MM.1S (cell line): Measurements from ENCODE around the gene GINS3.

Source experiments
- DNase-seq: peaks from one replicate; pipeline ENCODE4 v3.0.0-alpha.2; 2015
- H2AFZ ChIP-seq: fragments of 300-600 bp; sonication (generic); 2 replicates; pipeline ENCODE4 v1.6.0; 2016; ENCODE audit warnings: antibody characterized with exemption, low read length
- H3F3A ChIP-seq: fragments of 300-600 bp; sonication (generic); 2 replicates; pipeline ENCODE4 v1.6.1; 2016; ENCODE audit warnings: mild to moderate bottlenecking, antibody characterized with exemption, low read length, moderate library complexity, mixed read lengths; ENCODE audit not compliant: insufficient read depth
- H3K27ac ChIP-seq: fragments of 300-600 bp; sonication (generic); 2 replicates; pipeline ENCODE4 v1.5.1; 2016; ENCODE audit warnings: mild to moderate bottlenecking, low read length
- H3K27me3 ChIP-seq: fragments of 300-600 bp; sonication (generic); replicated peaks from 2 replicates; pipeline ENCODE4 v1.6.0; 2016; ENCODE audit warnings: low read length; ENCODE audit not compliant: insufficient read depth
- H3K36me3 ChIP-seq: fragments of 300-600 bp; sonication (generic); replicated peaks from 2 replicates; pipeline ENCODE4 v1.6.1; 2016; ENCODE audit warnings: mild to moderate bottlenecking, low read length, mixed read lengths; ENCODE audit not compliant: insufficient read depth
- H3K4me1 ChIP-seq: fragments of 300-600 bp; sonication (generic); 2 replicates; pipeline ENCODE4 v1.6.1; 2016; ENCODE audit warnings: low read length, mixed read lengths
- H3K4me2 ChIP-seq: fragments of 300-600 bp; sonication (generic); 2 replicates; pipeline ENCODE4 v1.6.0; 2016; ENCODE audit warnings: low read depth, low read length
- H3K4me3 ChIP-seq: fragments of 300-600 bp; sonication (generic); 2 replicates; pipeline ENCODE4 v1.5.1; 2016; ENCODE audit warnings: low read length, mixed read lengths
- H3K79me2 ChIP-seq: fragments of 300-600 bp; sonication (generic); 2 replicates; pipeline ENCODE4 v1.6.1; 2016; ENCODE audit warnings: mixed run types, low read length, mixed read lengths
- H3K9ac ChIP-seq: fragments of 300-600 bp; sonication (generic); 2 replicates; pipeline ENCODE4 v1.6.1; 2016; ENCODE audit warnings: low read length, mixed read lengths
- H3K9me2 ChIP-seq: fragments of 300-600 bp; sonication (generic); replicated peaks from 2 replicates; pipeline ENCODE4 v1.6.1; 2016; ENCODE audit warnings: mild to moderate bottlenecking, low read length, mixed read lengths; ENCODE audit not compliant: insufficient read depth
- H3K9me3 ChIP-seq: fragments of 300-600 bp; sonication (generic); replicated peaks from 2 replicates; pipeline ENCODE4 v1.6.1; 2016; ENCODE audit warnings: mild to moderate bottlenecking, low read length, mixed read lengths; ENCODE audit not compliant: insufficient read depth
- H4K20me1 ChIP-seq: fragments of 300-600 bp; sonication (generic); 2 replicates; pipeline ENCODE4 v1.6.1; 2016; ENCODE audit warnings: mild to moderate bottlenecking, low read length, moderate library complexity, mixed read lengths; ENCODE audit not compliant: insufficient read depth
- EZH2 ChIP-seq: fragments of 300-600 bp; sonication (generic); optimal IDR thresholded peaks from 2 replicates; pipeline ENCODE3; 2017; ENCODE audit warnings: low read depth, mild to moderate bottlenecking, antibody characterized with exemption, low read length, mixed read lengths
- EZH2phosphoT487 ChIP-seq: fragments of 300-600 bp; sonication (generic); IDR thresholded peaks from 2 replicates; pipeline ENCODE4 v1.6.1; 2018; ENCODE audit warnings: antibody characterized with exemption, low read length
- TF ChIP-seq, protein P1 (sequence below): fragments of 300-600 bp; sonication (generic); IDR thresholded peaks from 2 replicates; pipeline ENCODE4 v1.5.1; 2016; ENCODE audit warnings: antibody characterized with exemption, low read length, mixed read lengths

The GINS3 gene

DNA sequence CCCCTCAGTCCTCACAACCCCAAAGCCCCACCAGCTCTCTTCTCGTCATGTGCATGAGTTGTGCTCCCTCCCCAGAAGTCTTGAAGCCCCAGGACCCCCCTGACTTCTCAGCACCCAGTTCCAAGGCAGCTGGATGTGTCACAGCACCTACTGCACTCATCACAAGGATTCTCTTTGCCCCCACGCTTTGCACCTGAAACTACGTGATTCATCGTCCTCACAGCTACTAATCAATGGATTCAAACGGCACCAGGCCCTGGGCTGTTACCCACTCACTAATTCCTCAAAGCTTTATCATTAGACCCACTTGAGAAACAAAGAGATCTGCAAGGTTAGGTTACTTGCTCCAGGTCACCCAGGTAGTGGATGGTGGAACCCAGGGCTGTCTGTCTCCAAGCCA is 62.6 kb downstream of the GINS3 start:
- Histone ChIP-seq H3K27ac (no peak overlapping the region), H3K4me1 (no peaks in the 10 kb centered on the region), H3K27me3 (no peaks in the 10 kb centered on the region), H4K20me1 (no peaks in the 10 kb centered on the region), H3K9ac (no peak overlapping the region), H3K4me2 (no peak overlapping the region), H3K9me3 (no peaks in the 10 kb centered on the region), H2AFZ (no peak overlapping the region), H3F3A (no peaks in the 10 kb centered on the region), H3K36me3 (no peaks in the 10 kb centered on the region), H3K9me2 (no peaks in the 10 kb centered on the region), H3K79me2 (no peaks in the 10 kb centered on the region), H3K4me3 (no peak overlapping the region)
- no peak for DNase-seq
- TF ChIP-seq, protein P1, sequence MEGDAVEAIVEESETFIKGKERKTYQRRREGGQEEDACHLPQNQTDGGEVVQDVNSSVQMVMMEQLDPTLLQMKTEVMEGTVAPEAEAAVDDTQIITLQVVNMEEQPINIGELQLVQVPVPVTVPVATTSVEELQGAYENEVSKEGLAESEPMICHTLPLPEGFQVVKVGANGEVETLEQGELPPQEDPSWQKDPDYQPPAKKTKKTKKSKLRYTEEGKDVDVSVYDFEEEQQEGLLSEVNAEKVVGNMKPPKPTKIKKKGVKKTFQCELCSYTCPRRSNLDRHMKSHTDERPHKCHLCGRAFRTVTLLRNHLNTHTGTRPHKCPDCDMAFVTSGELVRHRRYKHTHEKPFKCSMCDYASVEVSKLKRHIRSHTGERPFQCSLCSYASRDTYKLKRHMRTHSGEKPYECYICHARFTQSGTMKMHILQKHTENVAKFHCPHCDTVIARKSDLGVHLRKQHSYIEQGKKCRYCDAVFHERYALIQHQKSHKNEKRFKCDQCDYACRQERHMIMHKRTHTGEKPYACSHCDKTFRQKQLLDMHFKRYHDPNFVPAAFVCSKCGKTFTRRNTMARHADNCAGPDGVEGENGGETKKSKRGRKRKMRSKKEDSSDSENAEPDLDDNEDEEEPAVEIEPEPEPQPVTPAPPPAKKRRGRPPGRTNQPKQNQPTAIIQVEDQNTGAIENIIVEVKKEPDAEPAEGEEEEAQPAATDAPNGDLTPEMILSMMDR = no peak
- no peak for TF ChIP-seq EZH2phosphoT487
- no peak for TF ChIP-seq EZH2
